Fibroblast of pulmonary artery (primary cell): ENCODE measurements around the gene SUPT3H.
"Not testable (repeated sequence)": the region's sequence is repeated elsewhere in the genome, so short reads cannot be mapped to it uniquely, and the experiment has no call there.

ENCODE experiments used
- DNase-seq: peaks from one replicate; pipeline ENCODE4 v3.0.0-alpha.2; 2010; ENCODE audit warnings: low read depth
- H3K4me3 ChIP-seq: replicated peaks from 2 replicates; pipeline ENCODE4 v1.5.1; 2011; ENCODE audit warnings: low read depth, mild to moderate bottlenecking, control low read depth, low read length, moderate library complexity
- CTCF ChIP-seq: IDR thresholded peaks from 2 replicates; pipeline ENCODE4 v1.5.1; 2011; ENCODE audit warnings: mild to moderate bottlenecking, control low read depth, low read length, inconsistent platforms; ENCODE audit errors: missing control alignments

SUPT3H gene

GRCh38 chr6:44917430-44917829 is 460.3 kb downstream of the SUPT3H start:
- no peak for TF ChIP-seq CTCF
- no peak for DNase-seq

GRCh38 chr6:44915111-44915510 is 462.6 kb downstream of the SUPT3H start:
- H3K4me3 ChIP-seq = no peak overlapping the region
- DNase-seq = no peak
- TF ChIP-seq CTCF = no peak

More at GRCh38 chr6:44917430-44917829, 460.3 kb downstream of the SUPT3H start:
- H3K4me3 ChIP-seq = no peak overlapping the region

- no peak for DNase-seq
- no peak for TF ChIP-seq CTCF
- H3K4me3 ChIP-seq = no peak overlapping the region
These were observed 463.6 kb downstream of the SUPT3H start for GRCh38 chr6:44914141-44914540.

GRCh38 chr6:44906761-44907160 is 471.0 kb downstream of the SUPT3H start:
- no peak for TF ChIP-seq CTCF
- peak; percentile 23 for DNase-seq
- H3K4me3 ChIP-seq = no peak overlapping the region

GRCh38 chr6:44900358-44900757 is 477.4 kb downstream of the SUPT3H start:
- DNase-seq, H3K4me3 ChIP-seq: not testable (repeated sequence)

GRCh38 chr6:44898296-44898930 is 479.3 kb downstream of the SUPT3H start:
- no peak for TF ChIP-seq CTCF
- DNase-seq = peak; percentile 93
- no peak overlapping the region for H3K4me3 ChIP-seq

- H3K4me3 ChIP-seq = no peak overlapping the region
- peak; percentile 40 for DNase-seq
- no peak for TF ChIP-seq CTCF
These were observed 480.4 kb downstream of the SUPT3H start for GRCh38 chr6:44897316-44897715.
